Measurements from ENCODE around the gene IFNLR1. TPM values are rescaled to one million over a fixed set of nuclear protein-coding genes. Genes with fewer than 3 reads are reported as not detected.

Gene IFNLR1
- total RNA-seq, 1 donor from 2014 or later = 4.0 TPM

Other genes starting within 250 kb of the IFNLR1 start
- gene PNRC2, start 227.5 kb downstream of the IFNLR1 start, total RNA-seq = 47.8 TPM
- 48.5 TPM for gene SRSF10, start 207.0 kb downstream of the IFNLR1 start, total RNA-seq
- gene MYOM3, start 75.2 kb downstream of the IFNLR1 start, total RNA-seq = 0.88 TPM
- 10.7 TPM for gene IL22RA1, start 44.1 kb downstream of the IFNLR1 start, total RNA-seq
- 177 TPM for gene GRHL3, start 132.1 kb upstream of the IFNLR1 start, total RNA-seq
- 8.0 TPM for gene STPG1, start 226.5 kb upstream of the IFNLR1 start, total RNA-seq
- gene NIPAL3, start 228.5 kb upstream of the IFNLR1 start, total RNA-seq = 21.3 TPM